HG03196 (cell line): ENCODE data around the gene CBX1.
A peak's percentile ranks its signal among the peaks of the same experiment; 100 is the strongest.

Experiments
- ATAC-seq: cut with Tn5 transposase; IDR thresholded peaks from one replicate; pipeline ENCODE4 v1.9.1; 2021; ENCODE audit not compliant: unreplicated experiment

The CBX1 gene

DNA sequence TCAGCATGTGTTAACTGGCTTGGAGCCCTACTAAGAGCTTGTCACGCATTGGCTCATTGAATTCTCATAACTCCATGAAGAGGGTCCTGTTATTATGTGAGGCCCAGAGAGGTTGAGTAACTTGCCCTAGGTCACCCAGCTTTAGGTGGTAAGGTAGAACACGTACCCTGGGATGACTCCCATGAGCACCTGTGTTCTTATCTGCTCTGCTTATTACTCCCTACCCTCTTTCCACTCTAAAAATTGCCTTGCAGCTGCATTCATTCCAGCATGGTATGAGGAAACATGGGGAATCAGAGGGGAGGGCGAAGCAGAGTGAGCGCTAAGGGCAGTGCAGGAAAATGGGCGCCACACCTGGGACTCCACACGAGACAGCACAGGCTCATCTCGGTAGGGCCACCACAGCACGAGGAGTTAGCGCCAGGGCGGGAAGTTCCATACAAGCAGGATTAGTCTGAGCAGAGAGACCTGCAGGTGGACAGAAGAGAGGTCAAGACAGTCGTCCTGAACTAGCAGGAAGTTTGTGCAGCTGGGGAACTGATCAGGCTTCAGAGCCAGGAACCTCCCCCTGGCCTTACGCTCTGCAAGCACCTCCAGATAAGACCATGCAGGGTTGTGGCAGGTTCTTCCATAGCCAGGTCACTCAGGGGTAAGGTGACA, 73.8 kb downstream of the CBX1 start:
- ATAC-seq = no peak

GRCh38 chr17:48026502-48027321, 74.6 kb downstream of the CBX1 start:
- ATAC-seq = peak; percentile 38

DNA sequence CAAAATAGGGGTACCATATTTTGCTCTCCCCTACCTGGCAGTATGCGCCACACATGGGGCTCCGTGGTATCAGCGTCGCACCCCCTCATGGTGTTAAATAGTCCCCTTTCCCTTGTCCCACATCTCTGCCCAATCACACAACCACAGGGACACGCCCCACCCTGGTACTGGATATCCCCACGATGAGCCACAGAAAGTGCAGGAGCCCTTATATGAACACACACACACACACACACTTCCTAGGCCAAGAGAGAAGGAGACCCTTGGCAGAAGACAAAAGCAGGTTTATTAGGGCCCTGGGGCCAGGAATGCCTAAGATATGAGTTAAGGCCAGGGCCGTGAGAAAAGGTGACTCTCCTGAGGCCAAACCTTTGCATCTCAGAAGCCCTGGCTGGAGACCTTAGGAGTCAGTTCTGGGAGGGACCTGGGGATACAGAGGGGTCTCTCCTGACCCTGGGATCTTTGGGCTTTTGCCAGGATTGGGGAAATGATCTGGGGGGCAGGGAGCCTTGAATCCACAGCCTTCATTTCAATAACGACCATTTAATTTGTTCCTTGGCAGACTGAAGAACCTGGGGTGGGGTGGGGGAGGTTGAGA, 75.3 kb downstream of the CBX1 start:
- no peak for ATAC-seq

DNA sequence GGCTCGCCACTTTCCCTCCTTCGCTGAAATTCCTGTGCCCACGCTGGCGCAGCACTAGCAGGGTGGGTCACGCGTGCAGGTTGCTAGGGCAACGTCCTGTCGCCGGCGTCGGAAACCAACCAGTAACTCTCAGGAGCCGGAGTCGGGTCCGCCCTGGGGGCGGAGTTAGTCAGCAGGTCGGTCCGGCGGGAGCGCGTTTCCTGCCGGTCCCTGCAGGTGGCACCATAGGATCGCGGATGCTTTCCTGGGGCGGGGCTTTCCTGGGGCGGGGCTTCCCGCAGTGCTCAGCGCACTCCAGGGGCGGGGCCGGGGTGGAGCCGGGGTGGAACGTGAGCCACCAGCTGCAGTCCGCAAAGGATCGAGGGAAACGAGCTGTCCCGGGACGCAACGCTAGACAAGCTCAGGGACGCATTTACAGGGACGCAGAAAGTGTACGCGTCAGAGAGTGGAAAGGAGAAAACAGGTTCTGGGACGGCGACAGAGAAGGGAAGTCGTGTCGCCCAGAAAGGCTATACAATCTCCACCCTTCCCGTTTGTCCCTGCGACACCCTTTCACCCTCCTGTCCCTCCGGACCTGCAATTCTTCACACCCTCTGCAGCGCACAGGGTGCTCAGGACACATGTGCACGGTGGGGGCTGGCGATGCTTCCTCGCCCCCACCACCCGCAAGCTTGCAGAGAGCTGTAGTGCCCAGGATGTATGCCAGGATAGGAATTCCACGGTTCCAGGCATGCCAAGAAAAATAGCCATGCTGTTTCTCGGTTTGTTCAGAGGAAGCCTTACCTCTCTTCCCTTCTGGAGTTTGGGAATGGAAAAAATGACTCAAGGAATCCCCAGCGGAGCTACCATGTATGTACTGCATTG, 76.0 kb downstream of the CBX1 start:
- peak; percentile 74 for ATAC-seq

DNA sequence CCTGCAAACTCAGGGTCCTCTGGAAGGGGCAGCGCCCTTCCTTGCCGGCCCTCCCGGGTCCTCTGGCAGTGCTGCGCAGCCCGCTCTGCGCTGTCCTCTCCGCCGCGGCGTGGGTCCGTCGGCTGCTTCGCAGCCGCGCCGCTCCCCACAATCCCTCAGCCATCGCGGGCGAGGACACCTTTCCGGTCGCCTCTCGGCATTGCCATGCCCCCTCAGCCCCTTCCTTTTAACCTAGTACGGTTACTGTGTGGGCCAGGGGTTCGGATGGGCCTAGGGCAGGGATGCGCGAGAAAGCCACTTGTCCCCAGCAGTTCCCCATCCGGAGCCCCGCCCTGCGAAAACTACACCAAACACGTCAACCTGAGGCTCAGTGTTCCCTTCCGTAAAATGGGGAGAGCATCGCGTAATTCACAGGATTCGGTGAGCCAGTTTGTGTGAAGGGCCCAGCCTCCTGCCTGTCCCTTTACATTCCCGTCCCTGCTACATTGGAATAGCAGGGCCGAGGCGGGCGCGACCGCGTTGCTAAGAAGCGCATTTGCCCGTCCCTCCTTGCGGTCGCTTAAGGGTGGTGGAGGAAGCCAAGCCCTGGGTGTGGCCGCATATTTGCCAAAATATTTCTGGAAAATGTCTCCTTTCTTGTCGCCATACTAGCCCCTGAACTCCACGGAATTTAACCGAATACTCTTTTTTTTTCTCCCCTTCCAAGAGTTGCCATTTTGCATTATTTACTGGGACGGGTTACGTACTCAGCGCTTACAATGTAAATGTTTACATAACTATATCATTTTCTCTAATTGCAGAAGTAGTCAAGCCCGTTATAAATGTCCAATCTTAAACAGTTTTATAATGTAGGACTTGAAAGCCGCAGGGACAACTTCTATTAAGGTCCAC, 76.9 kb downstream of the CBX1 start:
- no peak for ATAC-seq

- no peak for ATAC-seq
Observed at GRCh38 chr17:48023400-48024148, 77.7 kb downstream of the CBX1 start.

DNA sequence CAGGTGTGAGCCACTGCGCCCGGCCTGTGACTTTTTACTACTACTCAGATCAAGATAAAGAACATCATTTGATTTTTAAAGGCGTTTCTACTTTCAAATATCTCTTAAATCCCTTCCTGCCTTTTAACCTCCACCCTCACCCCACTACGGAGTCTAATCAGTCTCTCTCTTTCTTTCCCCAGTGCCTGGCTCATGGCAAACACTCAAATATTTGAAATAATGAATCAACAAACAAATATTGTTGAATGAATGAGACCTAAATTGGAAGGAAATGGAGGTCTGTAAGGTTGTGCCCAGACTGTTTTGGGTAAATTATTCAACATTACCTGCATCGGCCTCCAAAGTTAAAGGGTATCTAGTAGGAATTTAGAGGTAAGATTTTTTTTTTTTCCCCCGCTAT, 78.4 kb downstream of the CBX1 start:
- ATAC-seq = no peak

DNA sequence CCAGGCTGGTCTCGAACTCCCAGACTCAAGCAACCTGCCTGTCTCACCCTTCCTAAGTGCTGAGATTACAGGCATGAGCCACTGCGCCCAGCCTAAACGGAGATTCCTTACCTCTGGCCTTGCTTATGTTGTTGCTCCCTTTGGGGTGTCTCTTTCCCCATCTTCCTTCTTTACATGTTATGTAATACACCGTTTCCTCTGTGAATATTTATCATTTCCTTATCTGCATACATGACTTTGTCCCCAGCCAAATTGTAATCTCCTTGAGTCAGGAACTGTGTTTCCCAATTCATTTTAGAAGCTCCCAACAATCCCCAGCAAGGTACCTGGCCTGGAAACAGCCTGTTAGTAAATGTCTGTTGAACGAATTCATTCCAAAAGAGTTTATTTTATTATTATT, 79.3 kb downstream of the CBX1 start:
- no peak for ATAC-seq
